ENCODE data around the gene FOXP1. TPM values are rescaled to one million over a fixed set of nuclear protein-coding genes. Genes with fewer than 3 reads are reported as not detected.

FOXP1 gene
- total and polyA plus RNA-seq, 2 of the 13 experiments (the other 11 are each of a cell fraction or from before 2014, with no cell fraction given) = 40.4 to 59.0 TPM

DNA sequence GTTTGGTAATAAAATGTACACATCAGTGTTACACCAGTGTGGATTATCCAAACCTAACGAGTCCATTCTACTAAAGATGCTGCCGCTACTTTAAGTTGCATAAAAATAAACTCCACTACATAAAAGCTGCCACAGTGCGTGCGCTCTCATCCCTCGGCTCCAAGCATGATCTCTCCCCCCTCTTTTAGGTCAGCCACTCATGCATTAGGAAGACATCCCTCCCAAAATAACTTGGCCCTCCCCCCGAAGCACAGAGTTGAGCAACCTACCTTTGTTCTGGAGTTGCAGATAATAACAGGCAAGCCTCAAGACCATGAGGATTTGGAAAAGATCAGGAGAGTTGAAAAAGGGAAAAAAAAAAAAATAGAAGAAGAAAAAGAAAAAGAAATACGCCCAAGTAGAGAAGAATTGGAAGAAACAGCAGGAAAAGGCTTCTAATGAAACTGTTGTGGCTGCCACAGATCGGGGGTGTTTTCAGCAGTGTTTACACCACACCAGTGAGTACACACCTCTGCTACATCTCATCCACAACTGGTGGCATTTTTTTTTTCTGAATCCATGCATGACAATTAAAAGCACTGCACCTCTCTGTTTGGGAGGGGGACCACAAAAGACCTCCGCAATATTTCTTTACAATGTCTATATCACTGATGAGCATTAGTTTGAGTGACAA, 339.2 kb downstream of the FOXP1 start:
- WGBS (ENCODE audit: low lambda C conversion rate) = 72% methylated on average over 9 of the region's 9 CpGs
- TF ChIP-seq FOXP1 (IDR thresholded peaks at IDR 0.05) (no peak), FOXP1 (CRISPR knock-in tag; IDR thresholded peaks at IDR 0.05) (peak; percentile 74), BATF2 (CRISPR knock-in tag; IDR thresholded peaks at IDR 0.05) (no peak), FOXA1 (IDR thresholded peaks at IDR 0.05) (no peak), FOXA1 (CRISPR knock-in tag; IDR thresholded peaks at IDR 0.05) (0 out of 2 replicates have a peak, but pooled peaks have one; percentile 24), ZNF609 (CRISPR knock-in tag; IDR thresholded peaks at IDR 0.05; ENCODE audit: borderline replicate concordance) (no peak)
- TF ChIP-seq, protein P1, sequence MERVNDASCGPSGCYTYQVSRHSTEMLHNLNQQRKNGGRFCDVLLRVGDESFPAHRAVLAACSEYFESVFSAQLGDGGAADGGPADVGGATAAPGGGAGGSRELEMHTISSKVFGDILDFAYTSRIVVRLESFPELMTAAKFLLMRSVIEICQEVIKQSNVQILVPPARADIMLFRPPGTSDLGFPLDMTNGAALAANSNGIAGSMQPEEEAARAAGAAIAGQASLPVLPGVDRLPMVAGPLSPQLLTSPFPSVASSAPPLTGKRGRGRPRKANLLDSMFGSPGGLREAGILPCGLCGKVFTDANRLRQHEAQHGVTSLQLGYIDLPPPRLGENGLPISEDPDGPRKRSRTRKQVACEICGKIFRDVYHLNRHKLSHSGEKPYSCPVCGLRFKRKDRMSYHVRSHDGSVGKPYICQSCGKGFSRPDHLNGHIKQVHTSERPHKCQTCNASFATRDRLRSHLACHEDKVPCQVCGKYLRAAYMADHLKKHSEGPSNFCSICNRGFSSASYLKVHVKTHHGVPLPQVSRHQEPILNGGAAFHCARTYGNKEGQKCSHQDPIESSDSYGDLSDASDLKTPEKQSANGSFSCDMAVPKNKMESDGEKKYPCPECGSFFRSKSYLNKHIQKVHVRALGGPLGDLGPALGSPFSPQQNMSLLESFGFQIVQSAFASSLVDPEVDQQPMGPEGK (CRISPR knock-in tag; IDR thresholded peaks at IDR 0.05) = peak; percentile 58
- H4K20me1 ChIP-seq (ENCODE audit: insufficient read depth, low read length) = no peaks in the 10 kb centered on the region
- DNase-seq (ENCODE audit: low spot score) (no peak), ATAC-seq (peak; percentile 18; the same call in 2 of the 3 replicates), FAIRE-seq (no peak)
- POLR2A ChIA-PET = interaction anchor here (1.0 to 7.1 kb wide), 10 partner anchors 12 to 338 kb away, joined by 3 to 85 read pairs (median 7); partner anchors contain the start of gene FOXP1
- peak overlapping the region; percentile 37 to 44 (median 38); a peak in 4 of 6 replicates for H3K4me3 ChIP-seq (replicated peaks in 1 of 3; ENCODE audit: insufficient read depth in 1 of 3, low read depth in 2 of 3, low read length in 3 of 3)
- BruUV-seq (replicated peaks) = no TSS peak
- CTCF ChIA-PET (ENCODE audit: low intra/inter-chr PET ratio, low total read pairs) = no interaction called here
- H3K27ac ChIP-seq (ENCODE audit: extremely low read length, insufficient read depth, low read length) = peak overlapping the region; percentile 82
- peaks cover 75% of the 10 kb centered on the region for H3K4me1 ChIP-seq (ENCODE audit: insufficient read depth, low read length)
- H3K79me2 ChIP-seq (ENCODE audit: insufficient read depth, low read length) = peaks cover 15% of the 10 kb centered on the region
- intact Hi-C loops (cut with micrococcal nuclease; ENCODE audit: unreplicated experiment) = no loop called here
- H3K27me3 ChIP-seq (ENCODE audit: control insufficient read depth in 1 of 2, insufficient read depth in 2 of 2, low read length in 2 of 2) = no peaks in the 10 kb centered on the region
- no peaks in the 10 kb centered on the region for H3K36me3 ChIP-seq (replicated peaks in 1 of 2; ENCODE audit: control insufficient read depth in 1 of 2, insufficient read depth in 2 of 2, low read length in 2 of 2)
- H3K4me2 ChIP-seq (ENCODE audit: low read depth, low read length) = peak overlapping the region; percentile 79
- no peaks in the 10 kb centered on the region for H3K9me3 ChIP-seq (ENCODE audit: low read length)
- in situ Hi-C loops (cut with HindIII; ENCODE audit: extremely low pct_ligation_motif_present, low pct_unique_long_range_greater_than_20kb) = no loop called here
- H2AFZ ChIP-seq (ENCODE audit: low read length) = no peak overlapping the region
- H3K9ac ChIP-seq (ENCODE audit: insufficient read depth, low read depth, low read length) = peak overlapping the region; percentile 68
